GM21737 (cell line): ENCODE measurements around the gene PON3.

Experiments
- ATAC-seq: cut with Tn5 transposase; IDR thresholded peaks from one replicate; pipeline ENCODE4 v1.9.1; 2021; ENCODE audit warnings: mild to moderate bottlenecking, moderate library complexity; ENCODE audit not compliant: unreplicated experiment

The PON3 gene

DNA sequence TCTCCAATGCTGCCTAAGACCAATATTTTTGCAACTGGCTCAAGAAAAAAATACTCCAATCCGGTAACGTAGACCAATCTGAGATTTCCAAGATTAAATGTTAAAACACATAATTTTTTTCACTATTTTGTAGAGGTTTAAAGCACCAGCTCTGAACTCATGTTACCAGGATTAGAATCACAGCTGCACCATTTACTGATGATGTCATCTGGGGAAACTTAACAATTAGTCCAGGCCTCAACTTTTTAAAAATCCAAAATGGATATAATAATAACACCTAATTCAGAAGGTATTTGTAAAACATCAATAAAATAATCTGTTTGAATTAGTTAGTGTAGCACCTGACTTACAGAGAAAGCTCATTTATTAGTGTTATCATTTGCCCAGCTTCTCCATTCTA is 86.2 kb downstream of the PON3 start:
- no peak for ATAC-seq
